Panc1 (cell line): Measurements from ENCODE around the gene ACTG1. TPM values are rescaled to one million over a fixed set of nuclear protein-coding genes. Genes with fewer than 3 reads are reported as not detected.

Source experiments
- ATAC-seq: fragments of 200-7000 bp; cut with Tn5 transposase; 2 replicates; pipeline ENCODE4 v1.9.1; 2020; ENCODE audit warnings: mild to moderate bottlenecking, moderate library complexity
- BruUV-seq: library from RNA; stranded (reverse); fragments of 400-500 nt; replicated peaks from 2 replicates; lab custom pipeline; 2021; lab: Mats Ljungman, UMichigan
- CTCF ChIA-PET: fragments of 300-600 bp; sonication (Branson Sonifier 250); formaldehyde crosslinking; loops from one replicate; lab custom pipeline; 2022; ENCODE audit warnings: antibody characterized with exemption; lab: Charles Lee
- POLR2A ChIA-PET: fragments of 300-600 bp; sonication (Branson Sonifier 250); formaldehyde crosslinking; loops from one replicate; lab custom pipeline; 2022; ENCODE audit warnings: antibody characterized with exemption; lab: Charles Lee
- DNase-seq: peaks from one replicate; pipeline ENCODE4 v3.0.0-alpha.2; 2010; ENCODE audit warnings: low read depth, low spot score
- H3K27ac ChIP-seq: 2 replicates; pipeline ENCODE4 v1.5.1; 2011; ENCODE audit warnings: mild to moderate bottlenecking, low read length, inconsistent platforms
- H3K27me3 ChIP-seq: fragments of 200-500 bp; sonication (Bioruptor generic); 2 replicates; pipeline ENCODE4 v1.6.0; 2014; ENCODE audit warnings: low read length, inconsistent platforms; ENCODE audit not compliant: control insufficient read depth, insufficient read depth
- H3K36me3 ChIP-seq: fragments of 200-500 bp; sonication (Bioruptor generic); 2 replicates; pipeline ENCODE4 v1.5.1; 2014; ENCODE audit warnings: inconsistent platforms, mild to moderate bottlenecking, low read length, moderate library complexity; ENCODE audit not compliant: control insufficient read depth, insufficient read depth
- H3K4me1 ChIP-seq: 2 replicates; pipeline ENCODE4 v1.5.1; 2011; ENCODE audit warnings: inconsistent platforms, mild to moderate bottlenecking, low read length, moderate library complexity; ENCODE audit not compliant: control insufficient read depth, insufficient read depth
- H3K4me3 ChIP-seq, 2 experiments: 2 replicates each; pipeline ENCODE4 v1.5.1; 2011 to 2012; ENCODE audit warnings: low read depth in 2 of 2, low read length in 2 of 2, mild to moderate bottlenecking in 2 of 2, inconsistent platforms in 1 of 2, moderate library complexity in 1 of 2
- H3K9me3 ChIP-seq: fragments of 200-500 bp; sonication (Bioruptor generic); 2 replicates; pipeline ENCODE4 v1.5.1; 2014; ENCODE audit warnings: low read depth, mild to moderate bottlenecking, inconsistent platforms, low read length, moderate library complexity; ENCODE audit not compliant: control insufficient read depth, insufficient read depth
- CTCF ChIP-seq: fragments of 450-650 bp; IDR thresholded peaks from 2 replicates; pipeline ENCODE4 v1.5.1; 2017; ENCODE audit warnings: mild to moderate bottlenecking
- POLR2AphosphoS5 ChIP-seq: IDR thresholded peaks from 2 replicates; pipeline ENCODE4 v1.6.1; 2012; ENCODE audit warnings: mild to moderate bottlenecking, low read depth, low read length, moderate library complexity
- REST ChIP-seq, 2 experiments: IDR thresholded peaks; 2 replicates each; pipeline ENCODE4 v1.6.1; 2011 to 2012; ENCODE audit warnings: low read depth in 2 of 2, control low read depth in 1 of 2, low read length in 1 of 2, mild to moderate bottlenecking in 1 of 2, moderate library complexity in 1 of 2; ENCODE audit not compliant: insufficient read depth in 1 of 2
- SIN3A ChIP-seq: IDR thresholded peaks from 2 replicates; pipeline ENCODE4 v1.6.1; 2012; ENCODE audit warnings: low read depth, mild to moderate bottlenecking, low read length, moderate library complexity, borderline replicate concordance; ENCODE audit not compliant: insufficient read depth
- TCF7L2 ChIP-seq: IDR thresholded peaks from 2 replicates; pipeline ENCODE4 v1.6.1; 2011; ENCODE audit warnings: mild to moderate bottlenecking, low read depth, low read length, inconsistent platforms
- in situ Hi-C: cut with HindIII; loops from 2 replicates; pipeline ENCODE4 v1.10.0; 2016; ENCODE audit warnings: low sequenced_read_pairs, low pct_unique_long_range_greater_than_20kb
- intact Hi-C: fragments of 100-400 bp; cut with micrococcal nuclease; formaldehyde crosslinking; loops from one replicate; pipeline ENCODE4 v1.10.0; 2022; ENCODE audit not compliant: unreplicated experiment
- total RNA-seq: library from RNA; stranded (reverse); gene quantifications from one replicate; pipeline ENCODE4 v1.2.1, GENCODE V29; 2021; ENCODE audit not compliant: unreplicated experiment

ACTG1 gene
- total RNA-seq, 1 experiment from 2014 or later: 4,502 TPM

- H3K27ac ChIP-seq: peak overlapping the region; percentile 20; the same call in 1 of the 2 replicates
- H3K27me3 ChIP-seq: no peaks in the 10 kb centered on the region
- no peak overlapping the region for H3K4me3 ChIP-seq
- POLR2A ChIA-PET: no interaction called here
- peaks cover 40% of the 10 kb centered on the region for H3K4me1 ChIP-seq
- H3K9me3 ChIP-seq: no peaks in the 10 kb centered on the region
- ATAC-seq (no peak), DNase-seq (no peak)
- CTCF ChIA-PET: interaction anchor here (0.6 kb wide), 3 partner anchors 46 to 88 kb away, joined by 3 to 8 read pairs (median 3); partner anchors contain the start of gene BAHCC1
- intact Hi-C loops: loop anchor here (10.0 kb wide), 1 partner anchor 228 kb away; no protein-coding TSS in a partner anchor
- no TSS peak for BruUV-seq
- H3K36me3 ChIP-seq: no peaks in the 10 kb centered on the region
- in situ Hi-C loops: no loop called here
- TF ChIP-seq CTCF (no peak), REST (IDR thresholded peaks at IDR 0.05; ENCODE audit: insufficient read depth in 1 of 2, low read depth in 2 of 2, low read length in 1 of 2) (no peak), SIN3A (no peak), POLR2AphosphoS5 (no peak), TCF7L2 (no peak)
Measured at GRCh38 chr17:81482673-81483072, 29.9 kb downstream of the ACTG1 start.

GRCh38 chr17:81481815-81482505 is 30.6 kb downstream of the ACTG1 start:
- intact Hi-C loops: loop anchor here (10.0 kb wide), 1 partner anchor 227 kb away; no protein-coding TSS in a partner anchor
- TF ChIP-seq SIN3A: no peak
- no peak for TF ChIP-seq TCF7L2
- TF ChIP-seq POLR2AphosphoS5: no peak
- TF ChIP-seq CTCF: no peak
- no peak for TF ChIP-seq REST (IDR thresholded peaks at IDR 0.05; ENCODE audit: insufficient read depth in 1 of 2, low read depth in 2 of 2, low read length in 1 of 2)

More at GRCh38 chr17:81481815-81482505, 30.6 kb downstream of the ACTG1 start:
- Histone ChIP-seq H3K27me3 (no peaks in the 10 kb centered on the region), H3K9me3 (no peaks in the 10 kb centered on the region), H3K4me3 (no peak overlapping the region), H3K36me3 (no peaks in the 10 kb centered on the region), H3K4me1 (peaks cover 35% of the 10 kb centered on the region), H3K27ac (no peak overlapping the region)
- DNase-seq: no peak
- CTCF ChIA-PET: interaction anchor here (0.6 kb wide), 1 partner anchor 45 kb away, joined by 8 read pairs; no protein-coding TSS in a partner anchor
- no TSS peak for BruUV-seq
- POLR2A ChIA-PET: no interaction called here
- ATAC-seq: no peak
- in situ Hi-C loops: no loop called here
